Fibroblast of skin of abdomen (primary cell): Measurements from ENCODE around the gene ARFGAP2.
"Not testable (repeated sequence)": the region's sequence is repeated elsewhere in the genome, so short reads cannot be mapped to it uniquely, and the experiment has no call there.

Experiments used
- DNase-seq: peaks from one replicate; pipeline ENCODE4 v3.0.0-alpha.2; 2013

ARFGAP2 gene

GRCh38 chr11:47148270-47148669, 28.4 kb downstream of the ARFGAP2 start:
- DNase-seq: no peak

GRCh38 chr11:47147681-47148080, 29.0 kb downstream of the ARFGAP2 start:
- no peak for DNase-seq

GRCh38 chr11:47147250-47147649, 29.4 kb downstream of the ARFGAP2 start:
- DNase-seq: no peak

- DNase-seq: no peak
Observed at GRCh38 chr11:47144541-47144940, 32.1 kb downstream of the ARFGAP2 start.

GRCh38 chr11:47143322-47143721, 33.4 kb downstream of the ARFGAP2 start:
- peak; percentile 80 for DNase-seq

GRCh38 chr11:47139878-47140277, 36.8 kb downstream of the ARFGAP2 start:
- DNase-seq: no peak

GRCh38 chr11:47137476-47137875, 39.2 kb downstream of the ARFGAP2 start:
- no peak for DNase-seq

- no peak for DNase-seq
Observed at GRCh38 chr11:47136921-47137320, 39.8 kb downstream of the ARFGAP2 start.

- DNase-seq: no peak
Observed at GRCh38 chr11:47136327-47136726, 40.4 kb downstream of the ARFGAP2 start.

GRCh38 chr11:47132981-47133380, 43.7 kb downstream of the ARFGAP2 start:
- no peak for DNase-seq

GRCh38 chr11:47132490-47132889, 44.2 kb downstream of the ARFGAP2 start:
- no peak for DNase-seq

GRCh38 chr11:47131136-47131535, 45.5 kb downstream of the ARFGAP2 start:
- no peak for DNase-seq

GRCh38 chr11:47130543-47130942, 46.1 kb downstream of the ARFGAP2 start:
- no peak for DNase-seq

GRCh38 chr11:47127213-47127612, 49.5 kb downstream of the ARFGAP2 start:
- no peak for DNase-seq

- no peak for DNase-seq
Observed at GRCh38 chr11:47125083-47125482, 51.6 kb downstream of the ARFGAP2 start.

- DNase-seq: no peak
Observed at GRCh38 chr11:47124675-47125074, 52.0 kb downstream of the ARFGAP2 start.

- peak; percentile 12 for DNase-seq
Observed at GRCh38 chr11:47123094-47123493, 53.6 kb downstream of the ARFGAP2 start.

GRCh38 chr11:47121731-47122130, 54.9 kb downstream of the ARFGAP2 start:
- no peak for DNase-seq

- DNase-seq: no peak
Observed at GRCh38 chr11:47121056-47121455, 55.6 kb downstream of the ARFGAP2 start.

- DNase-seq: not testable (repeated sequence)
Observed at GRCh38 chr11:47118958-47119688, 57.6 kb downstream of the ARFGAP2 start.
